ENCODE data around the gene CDRT4. TPM values are rescaled to one million over a fixed set of nuclear protein-coding genes. Genes with fewer than 3 reads are reported as not detected.

The CDRT4 gene
- total RNA-seq, 1 donor from 2014 or later, result 1.7 TPM

GRCh38 chr17:15436473-15437302 is 30.7 kb downstream of the CDRT4 start:
- peak; percentile 87 for DNase-seq (ENCODE audit: low spot score)
- ATAC-seq, result peak; percentile 61

GRCh38 chr17:15434956-15435355 is 32.5 kb downstream of the CDRT4 start:
- DNase-seq (ENCODE audit: low spot score) (no peak), ATAC-seq (no peak)

- DNase-seq (ENCODE audit: low spot score) (peak; percentile 74), ATAC-seq (peak; percentile 78)
These were observed 34.4 kb downstream of the CDRT4 start for GRCh38 chr17:15432807-15433611.

DNA sequence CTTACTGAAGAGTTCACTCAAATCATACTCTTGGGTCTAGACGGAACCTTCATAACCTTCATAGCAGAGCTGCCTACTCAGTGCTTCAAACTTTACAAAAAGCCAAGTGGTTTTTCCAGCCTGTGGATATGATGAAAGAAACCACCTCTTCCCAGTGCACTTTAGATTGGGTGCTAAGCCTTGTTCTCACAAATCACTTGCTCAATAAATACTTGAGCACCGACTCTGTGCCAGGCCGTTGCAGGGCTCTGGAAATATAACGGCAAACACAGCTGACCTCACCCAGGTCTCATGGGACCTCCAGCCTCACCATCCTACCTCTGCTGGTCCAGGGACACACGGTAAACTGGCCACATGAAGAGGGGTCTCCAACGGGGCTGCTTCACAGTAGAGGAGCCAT is 35.7 kb downstream of the CDRT4 start:
- no peak for ATAC-seq

DNA sequence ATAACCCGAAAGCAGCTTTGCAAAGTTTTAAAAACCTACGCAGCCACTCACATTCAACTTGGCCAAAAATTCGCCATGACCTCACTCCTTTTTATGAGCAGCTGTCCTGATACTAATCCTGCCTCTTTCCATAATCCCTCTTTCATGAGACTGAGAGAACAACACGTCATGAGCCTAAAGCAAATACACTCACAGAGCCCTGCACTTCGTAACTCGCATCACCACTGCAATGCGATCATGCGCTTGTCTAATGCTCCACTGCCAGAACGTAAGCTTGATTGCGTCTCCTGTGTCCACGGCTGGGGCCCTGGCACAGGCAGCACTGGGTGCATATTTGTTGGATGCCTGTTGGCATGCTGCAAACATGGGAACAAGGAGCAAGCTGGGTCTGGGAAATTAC is 36.2 kb downstream of the CDRT4 start:
- DNase-seq (ENCODE audit: low spot score) (no peak), ATAC-seq (no peak)

More for the DNA sequence above, 35.7 kb downstream of the CDRT4 start:
- DNase-seq (ENCODE audit: low spot score), result no peak

- no peak for DNase-seq (ENCODE audit: low spot score)
- ATAC-seq, result no peak
These were observed 42.9 kb downstream of the CDRT4 start for GRCh38 chr17:15424521-15424920.

- ATAC-seq (no peak), DNase-seq (ENCODE audit: low spot score) (no peak)
These were observed 44.9 kb downstream of the CDRT4 start for GRCh38 chr17:15422392-15422965.

DNA sequence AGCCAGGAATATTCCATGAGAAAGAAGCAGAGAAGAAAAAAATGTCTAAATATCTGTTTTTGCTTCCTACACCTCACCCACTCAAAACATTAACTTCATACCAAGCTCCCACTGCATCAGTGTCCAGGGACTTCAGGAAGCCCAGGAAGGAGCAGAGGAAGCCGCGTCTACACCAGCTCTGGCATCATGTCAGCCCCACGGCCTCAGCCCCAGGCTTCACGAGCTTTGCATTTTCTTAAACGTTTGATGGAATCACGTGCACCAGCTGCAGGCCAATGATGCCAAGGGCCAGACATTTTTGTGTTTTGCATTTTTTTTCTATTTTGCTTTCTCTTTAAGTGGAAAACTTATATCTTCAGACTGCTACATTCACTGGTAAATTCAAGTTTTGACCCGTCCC is 48.6 kb downstream of the CDRT4 start:
- no peak for DNase-seq (ENCODE audit: low spot score)
- ATAC-seq, result no peak

DNA sequence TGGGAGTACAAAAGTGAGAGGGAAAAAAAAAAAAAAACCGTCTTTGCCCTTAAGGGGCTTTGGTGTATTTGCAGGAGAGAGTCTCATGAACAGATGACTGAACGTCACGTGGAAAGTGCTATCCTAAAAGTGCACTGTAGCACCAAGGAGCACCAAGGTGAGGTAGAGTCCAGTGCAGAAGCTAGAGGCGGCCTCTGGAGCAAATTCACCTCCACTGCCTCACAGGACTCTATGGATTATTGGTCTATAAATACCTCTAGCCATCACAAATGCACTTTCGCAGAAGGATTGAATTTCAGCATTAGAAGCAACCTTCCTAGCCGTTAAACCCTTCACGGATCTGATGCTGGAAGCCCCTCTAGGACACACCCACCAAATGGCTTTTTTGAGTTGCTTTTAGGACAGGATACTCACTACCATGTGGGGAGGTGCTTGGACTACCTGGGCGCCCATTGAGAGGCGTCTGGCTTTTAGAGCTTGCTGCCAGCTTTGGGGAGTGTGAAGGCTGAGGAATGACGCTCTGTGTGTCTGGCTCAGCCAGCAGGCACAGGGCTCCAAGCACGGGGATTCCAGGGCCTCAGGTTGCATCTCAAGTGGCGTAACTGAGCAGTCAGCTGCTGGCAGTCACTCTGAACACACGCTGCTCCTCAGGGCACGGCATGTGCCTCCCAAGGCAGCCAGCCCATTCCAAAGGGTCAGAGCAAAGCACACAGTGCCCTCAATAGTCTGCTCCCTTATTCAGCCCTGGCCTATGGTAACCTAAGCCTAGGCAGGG is 52.7 kb downstream of the CDRT4 start:
- DNase-seq (ENCODE audit: low spot score) (no peak), ATAC-seq (no peak)

GRCh38 chr17:15413101-15413771 is 54.2 kb downstream of the CDRT4 start:
- no peak for DNase-seq (ENCODE audit: low spot score)
- no peak for ATAC-seq

DNA sequence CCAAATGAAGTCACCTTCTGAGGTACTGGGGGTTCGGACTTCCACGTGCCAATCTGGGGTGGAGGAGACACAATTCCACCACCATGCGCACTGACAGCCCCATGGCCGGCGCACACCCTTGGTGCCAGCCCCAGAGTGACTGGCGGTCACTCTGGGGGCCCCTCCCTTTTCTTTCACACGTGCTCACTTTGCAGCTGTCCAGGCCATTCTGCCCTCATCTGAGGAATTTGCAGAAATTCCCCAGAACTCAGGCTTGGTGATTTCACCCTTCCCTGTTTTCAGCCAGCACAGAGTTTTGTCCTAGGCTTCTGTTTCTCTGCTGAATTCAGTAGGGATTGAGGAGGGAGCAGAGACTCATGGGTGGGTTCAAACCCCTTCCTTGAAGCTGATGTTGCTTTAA is 54.8 kb downstream of the CDRT4 start:
- ATAC-seq (no peak), DNase-seq (ENCODE audit: low spot score) (no peak)

- ATAC-seq (no peak), DNase-seq (ENCODE audit: low spot score) (no peak)
These were observed 55.8 kb downstream of the CDRT4 start for GRCh38 chr17:15411384-15412198.

DNA sequence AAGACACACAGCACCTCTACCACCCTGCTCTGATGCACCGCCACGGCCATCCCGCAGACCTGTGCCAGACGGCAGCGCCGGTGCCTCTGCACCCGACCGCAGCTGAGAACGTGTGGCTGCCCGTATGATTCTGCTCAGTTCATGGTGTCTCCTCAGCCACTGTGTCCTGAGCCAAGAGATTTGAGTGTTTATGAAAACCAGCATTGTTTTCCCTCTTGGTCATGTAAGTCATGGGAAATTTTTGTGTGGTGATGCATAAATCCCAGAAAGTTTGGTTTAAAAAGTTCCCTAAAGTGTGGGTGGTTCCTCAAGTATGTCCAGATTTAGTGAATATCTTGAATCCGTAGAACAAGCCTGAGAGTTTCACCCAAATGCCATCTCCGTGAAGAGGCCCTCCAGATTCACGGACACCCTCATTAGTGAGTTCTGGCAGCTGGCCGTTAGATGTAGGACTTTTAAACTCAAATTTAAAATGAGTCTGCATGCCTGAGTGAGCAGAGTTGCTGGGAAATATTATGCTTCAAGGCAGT is 57.6 kb downstream of the CDRT4 start:
- ATAC-seq, result no peak
- no peak for DNase-seq (ENCODE audit: low spot score)

DNA sequence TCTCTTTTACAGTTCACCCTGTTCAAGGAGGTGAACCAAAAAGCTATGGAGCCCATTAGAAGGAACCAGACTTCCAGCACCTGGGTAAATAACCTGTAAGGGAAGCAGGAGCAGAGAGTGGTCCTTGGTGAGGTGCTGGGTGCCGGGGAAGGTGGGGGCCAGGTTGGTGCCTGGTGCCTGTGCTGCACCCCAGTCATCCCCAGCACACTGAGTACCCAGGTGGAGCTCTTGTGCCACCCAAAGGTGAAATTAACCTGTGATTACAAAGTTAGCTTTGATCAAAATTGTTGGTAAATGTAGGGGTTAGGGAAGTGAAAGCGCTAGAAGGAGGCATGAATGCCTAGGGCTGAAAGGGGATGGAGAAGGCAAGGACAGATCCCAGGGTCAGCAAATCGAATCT is 58.6 kb downstream of the CDRT4 start:
- ATAC-seq (no peak), DNase-seq (ENCODE audit: low spot score) (no peak)

DNA sequence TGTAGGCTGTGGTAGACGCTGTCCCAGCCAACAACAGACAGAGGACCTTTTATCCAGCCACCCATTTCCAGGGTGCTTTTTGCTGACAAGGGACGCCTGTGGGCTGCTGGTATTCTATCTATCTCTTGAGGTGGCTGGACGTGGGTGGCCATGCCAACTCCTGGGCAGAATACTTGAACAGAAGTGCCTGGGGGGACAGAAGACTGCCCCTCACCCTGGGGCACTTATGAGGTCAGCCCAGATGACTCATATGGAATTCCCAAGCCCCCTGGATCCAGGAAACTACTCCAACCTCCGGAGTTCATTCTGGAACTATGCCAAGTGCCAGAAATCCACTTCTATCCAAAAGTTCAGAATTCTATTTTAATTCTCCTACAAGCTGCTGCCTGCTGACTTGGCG is 61.3 kb downstream of the CDRT4 start:
- ATAC-seq, result no peak
- DNase-seq (ENCODE audit: low spot score), result no peak

DNA sequence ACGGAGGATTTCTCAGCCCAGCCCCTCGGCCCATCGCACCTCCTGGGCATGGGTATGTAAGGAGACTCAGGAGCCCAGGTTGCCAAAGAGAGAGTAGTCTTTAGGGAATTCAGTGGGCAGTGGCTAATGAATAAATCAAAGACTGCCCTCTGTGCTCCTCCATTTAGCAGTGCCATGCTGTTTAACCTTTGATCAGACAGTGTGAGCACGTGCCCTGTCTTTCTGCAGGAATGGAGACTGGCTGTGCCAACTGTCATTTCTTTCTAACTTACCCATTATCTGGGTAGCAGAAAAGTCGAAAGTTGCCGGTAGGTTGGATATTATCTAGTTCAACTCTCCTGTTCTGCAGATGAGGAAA is 62.4 kb downstream of the CDRT4 start:
- peak; percentile 96 for ATAC-seq
- peak; percentile 72 for DNase-seq (ENCODE audit: low spot score)

DNA sequence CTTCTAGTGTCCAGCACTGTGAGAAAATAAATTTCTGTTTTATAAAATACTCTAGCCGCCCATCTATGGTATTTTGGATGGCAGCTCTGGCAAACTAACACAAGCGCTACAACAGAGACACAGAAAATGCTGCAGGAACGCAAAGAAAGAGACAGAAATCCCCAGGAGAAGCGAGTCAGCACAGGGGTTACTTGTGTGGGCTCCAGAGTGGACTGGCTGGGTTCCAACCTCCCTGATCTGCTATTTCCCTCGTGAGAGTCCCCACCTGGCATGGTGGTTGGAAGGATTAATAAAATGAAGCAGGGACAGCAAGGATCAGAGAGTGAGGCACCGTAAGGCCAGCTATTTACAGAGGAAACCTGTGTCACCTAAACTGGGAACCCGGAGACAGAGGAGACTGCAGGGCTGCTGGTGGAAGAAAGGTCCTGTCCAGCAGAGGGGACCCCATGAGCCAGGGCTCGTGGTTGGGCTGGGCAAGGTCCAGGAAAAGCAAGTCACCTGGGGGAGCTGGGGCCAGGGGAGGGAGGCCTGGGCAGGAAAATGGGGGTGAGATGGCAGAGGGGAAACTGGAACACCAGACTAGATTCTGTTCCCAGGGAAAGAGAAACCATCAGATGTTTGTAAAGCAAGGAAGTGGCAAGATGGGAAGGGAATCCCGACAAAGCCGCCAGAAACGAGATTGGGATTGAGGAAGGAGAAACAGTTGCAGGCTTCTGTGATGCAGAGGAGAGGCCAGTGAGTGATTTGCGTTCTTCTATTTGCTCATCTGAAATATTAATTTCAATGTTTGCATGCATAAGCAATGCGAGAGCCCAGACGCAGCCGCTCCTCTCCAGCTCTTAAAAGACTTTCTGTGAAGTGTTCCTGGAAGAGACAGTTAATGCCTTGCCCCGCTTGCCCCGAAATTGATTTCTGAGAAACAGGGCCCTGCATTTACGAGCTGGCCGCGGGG is 63.0 kb downstream of the CDRT4 start:
- DNase-seq (ENCODE audit: low spot score) (no peak), ATAC-seq (peak; percentile 8)

- DNase-seq (ENCODE audit: low spot score) (no peak), ATAC-seq (no peak)
These were observed 64.0 kb downstream of the CDRT4 start for GRCh38 chr17:15403276-15403939.

Measured in left lobe of liver (tissue), 2 donors.